HepG2 (cell line): Measurements from ENCODE around the gene SPAG6. TPM values are rescaled to one million over a fixed set of nuclear protein-coding genes. Genes with fewer than 3 reads are reported as not detected.

Experiments
- GATA4 ChIP-seq: sonication (generic); IDR thresholded peaks from 2 replicates; pipeline ENCODE4 v1.6.1; 2016; ENCODE audit warnings: antibody characterized with exemption, low read depth, borderline replicate concordance
- HNF4G ChIP-seq, 2 experiments: sonication (generic) in 1 of 2; formaldehyde crosslinking in 1 of 2; IDR thresholded peaks; 2 replicates each; pipeline versions ENCODE4 v1.4.0 to v1.6.1; 2011 to 2020; ENCODE audit warnings: borderline replicate concordance in 2 of 2, low read depth in 2 of 2, mild to moderate bottlenecking in 2 of 2, low read length in 1 of 2, missing genetic modification reagents in 1 of 2, moderate library complexity in 1 of 2
- JUN ChIP-seq: sonication (generic); formaldehyde crosslinking; IDR thresholded peaks from 2 replicates; pipeline ENCODE4 v1.4.0; 2020; ENCODE audit warnings: mild to moderate bottlenecking, missing genetic modification reagents
- NCOA5 ChIP-seq: sonication (generic); formaldehyde crosslinking; IDR thresholded peaks from 2 replicates; pipeline ENCODE4 v1.4.0; 2020; ENCODE audit warnings: missing genetic modification reagents
- PHB2 ChIP-seq: fragments of 450-650 bp; IDR thresholded peaks from 2 replicates; pipeline ENCODE4 v1.6.1; 2018; ENCODE audit not compliant: partially characterized antibody
- PREB ChIP-seq: sonication (generic); formaldehyde crosslinking; IDR thresholded peaks from 2 replicates; pipeline ENCODE4 v1.4.0; 2020; ENCODE audit warnings: missing genetic modification reagents
- RXRA ChIP-seq: sonication (generic); formaldehyde crosslinking; IDR thresholded peaks from 2 replicates; pipeline ENCODE4 v1.5.1; 2020; ENCODE audit warnings: missing genetic modification reagents
- SOX13 ChIP-seq, 3 experiments: fragments of 450-650 bp in 1 of 3; sonication (generic) in 1 of 3; formaldehyde crosslinking in 1 of 3; IDR thresholded peaks in 2 of 3; conservative IDR thresholded peaks in 1 of 3; 2 replicates each; pipeline versions ENCODE4 v1.5.0 to v1.6.1; 2016 to 2020; ENCODE audit warnings: antibody characterized with exemption in 1 of 3, mild to moderate bottlenecking in 1 of 3, missing compliant biosample characterization in 1 of 3, missing genetic modification reagents in 1 of 3, moderate library complexity in 1 of 3
- TFDP1 ChIP-seq: IDR thresholded peaks from 2 replicates; pipeline ENCODE4 v1.6.1; 2016; ENCODE audit warnings: missing compliant biosample characterization, missing genetic modification reagents, borderline replicate concordance
- TFDP2 ChIP-seq: sonication (generic); formaldehyde crosslinking; IDR thresholded peaks from 2 replicates; pipeline ENCODE4 v1.4.0; 2020; ENCODE audit warnings: missing genetic modification reagents
- THAP8 ChIP-seq: sonication (generic); formaldehyde crosslinking; IDR thresholded peaks from 2 replicates; pipeline ENCODE4 v1.5.1; 2020; ENCODE audit warnings: missing genetic modification reagents, mild to moderate bottlenecking, borderline replicate concordance
- ZNF282 ChIP-seq: fragments of 450-650 bp; IDR thresholded peaks from 2 replicates; pipeline ENCODE4 v1.6.1; 2018; ENCODE audit not compliant: partially characterized antibody
- ZNF44 ChIP-seq: sonication (generic); formaldehyde crosslinking; IDR thresholded peaks from 2 replicates; pipeline ENCODE4 v1.5.1; 2020; ENCODE audit warnings: mild to moderate bottlenecking, missing genetic modification reagents
- ZNF609 ChIP-seq: sonication (generic); formaldehyde crosslinking; IDR thresholded peaks from 2 replicates; pipeline ENCODE4 v1.4.0; 2020; ENCODE audit warnings: mild to moderate bottlenecking, missing genetic modification reagents, borderline replicate concordance
- ZNF770 ChIP-seq: sonication (generic); formaldehyde crosslinking; IDR thresholded peaks from 2 replicates; pipeline ENCODE4 v1.5.0; 2020; ENCODE audit warnings: mild to moderate bottlenecking, missing genetic modification reagents
- ZZZ3 ChIP-seq: sonication (generic); formaldehyde crosslinking; IDR thresholded peaks from 2 replicates; pipeline ENCODE4 v1.4.0; 2020; ENCODE audit warnings: missing genetic modification reagents, mild to moderate bottlenecking, borderline replicate concordance
- polyA plus RNA-seq, 8 experiments: library from polyadenylated mRNA; depleted of rRNA in 3 of 8; stranded (reverse) in 7 of 8; unstranded in 1 of 8; fragments of >200 nt; fragmentation: Illumina TruSeq in 4 of 8; extraction: Trizol in 4 of 8; gene quantifications; 2 replicates each; pipeline versions ENCODE4 v1.2.1 to v1.2.3, GENCODE V29; 2011 to 2016; ENCODE audit warnings: low read depth in 4 of 8, missing spikeins in 1 of 8, mixed read lengths in 1 of 8; ENCODE audit not compliant: insufficient read depth in 1 of 8
- total RNA-seq, 5 experiments: library from RNA; depleted of rRNA; stranded (reverse); fragments of >200 nt; fragmentation: Illumina TruSeq; extraction: Trizol; gene quantifications; 2 replicates each; pipeline ENCODE4 v1.2.3, GENCODE V29; 2016; ENCODE audit warnings: low read depth in 1 of 5

SPAG6 gene
- total and polyA plus RNA-seq, 2 of the 13 experiments (the other 11 are each of a cell fraction or from before 2014, with no cell fraction given), result not detected

- TF ChIP-seq NCOA5 (no peak), PREB (CRISPR knock-in tag) (no peak), GATA4 (no peak), JUN (0 out of 2 replicates have a peak, but pooled peaks have one; percentile 31), PHB2 (no peak), SOX13 (IDR thresholded peaks at IDR 0.05) (no peak), SOX13 (CRISPR knock-in tag; conservative IDR thresholded peaks at IDR 0.05 in 1 of 2, IDR thresholded peaks at IDR 0.05 in 1 of 2) (no peak), ZZZ3 (CRISPR knock-in tag) (no peak), TFDP1 (CRISPR knock-in tag) (no peak), ZNF770 (no peak), ZNF282 (no peak), RXRA (CRISPR knock-in tag) (no peak), ZNF609 (CRISPR knock-in tag) (no peak), TFDP2 (CRISPR knock-in tag) (no peak), ZNF44 (CRISPR knock-in tag) (no peak), HNF4G (IDR thresholded peaks at IDR 0.05; ENCODE audit: borderline replicate concordance, low read depth, low read length) (no peak), HNF4G (CRISPR knock-in tag; IDR thresholded peaks at IDR 0.05; ENCODE audit: borderline replicate concordance, low read depth) (no peak), THAP8 (CRISPR knock-in tag) (no peak)
Measured at GRCh38 chr10:22341190-22341925, 3.9 kb upstream of the SPAG6 start (continued).
